Osteoblast (primary cell): ENCODE measurements around the gene MBD5. TPM values are rescaled to one million over a fixed set of nuclear protein-coding genes. Genes with fewer than 3 reads are reported as not detected.

Experiments
- DNase-seq: peaks from one replicate; pipeline ENCODE4 v3.0.0; 2011; ENCODE audit warnings: low spot score, mixed read lengths; ENCODE audit not compliant: insufficient read length; ENCODE audit errors: missing footprints
- H2AFZ ChIP-seq: 2 replicates; pipeline ENCODE4 v1.6.0; 2011; ENCODE audit warnings: mild to moderate bottlenecking, low read length
- H3K27ac ChIP-seq: 2 replicates; pipeline ENCODE4 v1.5.1; 2011; ENCODE audit warnings: mild to moderate bottlenecking, low read depth, low read length, moderate library complexity
- H3K27me3 ChIP-seq: 2 replicates; pipeline ENCODE4 v1.6.0; 2012; ENCODE audit warnings: mild to moderate bottlenecking, control low read depth, inconsistent platforms, low read length, moderate library complexity; ENCODE audit not compliant: insufficient read depth
- H3K36me3 ChIP-seq: 2 replicates; pipeline ENCODE4 v1.5.1; 2011; ENCODE audit warnings: mild to moderate bottlenecking, low read length, control low read depth, moderate library complexity; ENCODE audit not compliant: insufficient read depth
- H3K4me1 ChIP-seq: 2 replicates; pipeline ENCODE4 v1.5.1; 2011; ENCODE audit warnings: mild to moderate bottlenecking, low read length, control low read depth, moderate library complexity; ENCODE audit not compliant: insufficient read depth
- H3K4me2 ChIP-seq: 2 replicates; pipeline ENCODE4 v1.6.0; 2011; ENCODE audit warnings: mild to moderate bottlenecking, low read length; ENCODE audit not compliant: insufficient read depth
- H3K4me3 ChIP-seq: fragments of 200-600 bp; sonication (generic); 3 replicates; pipeline ENCODE4 v1.5.1; 2012; ENCODE audit warnings: mild to moderate bottlenecking, low read length, inconsistent platforms; ENCODE audit not compliant: insufficient read depth
- H3K79me2 ChIP-seq: 2 replicates; pipeline ENCODE4 v1.6.0; 2012; ENCODE audit warnings: mild to moderate bottlenecking, low read length, control low read depth, inconsistent platforms; ENCODE audit not compliant: insufficient read depth
- H3K9me3 ChIP-seq: 2 replicates; pipeline ENCODE4 v1.5.1; 2011; ENCODE audit warnings: low read depth, low read length, control low read depth
- H4K20me1 ChIP-seq: 2 replicates; pipeline ENCODE4 v1.6.0; 2012; ENCODE audit warnings: mild to moderate bottlenecking, low read length, control low read depth; ENCODE audit not compliant: insufficient read depth
- CTCF ChIP-seq: IDR thresholded peaks from 2 replicates; pipeline ENCODE4 v1.5.1; 2011; ENCODE audit warnings: mild to moderate bottlenecking, low read depth, low read length, moderate library complexity; ENCODE audit errors: extremely low read depth
- total RNA-seq: library from RNA; depleted of rRNA; stranded (reverse); fragments of >200 nt; gene quantifications from 2 replicates; pipeline ENCODE4 v1.2.3, GENCODE V29; 2012

The MBD5 gene
- total RNA-seq, 1 donor = 22.4 TPM

- no peak for TF ChIP-seq CTCF
- Histone ChIP-seq H3K9me3 (no peaks in the 10 kb centered on the region), H3K36me3 (no peaks in the 10 kb centered on the region), H3K27ac (no peak overlapping the region), H3K4me2 (no peak overlapping the region), H4K20me1 (no peaks in the 10 kb centered on the region), H3K27me3 (no peaks in the 10 kb centered on the region), H3K79me2 (no peaks in the 10 kb centered on the region), H2AFZ (no peak overlapping the region), H3K4me3 (no peak overlapping the region), H3K4me1 (no peaks in the 10 kb centered on the region)
- no peak for DNase-seq
Measured at GRCh38 chr2:148430101-148430500, 409.2 kb downstream of the MBD5 start.

GRCh38 chr2:148447877-148448276 is 427.0 kb downstream of the MBD5 start:
- Histone ChIP-seq H3K36me3 (no peaks in the 10 kb centered on the region), H3K4me2 (no peak overlapping the region), H3K4me3 (no peak overlapping the region), H3K27me3 (no peaks in the 10 kb centered on the region), H2AFZ (no peak overlapping the region), H4K20me1 (no peaks in the 10 kb centered on the region), H3K79me2 (no peaks in the 10 kb centered on the region), H3K27ac (no peak overlapping the region), H3K4me1 (no peaks in the 10 kb centered on the region), H3K9me3 (no peaks in the 10 kb centered on the region)
- DNase-seq = no peak
- TF ChIP-seq CTCF = no peak

- no peak for DNase-seq
- Histone ChIP-seq H3K79me2 (no peaks in the 10 kb centered on the region), H3K27ac (no peak overlapping the region), H3K4me2 (no peak overlapping the region), H3K4me1 (no peaks in the 10 kb centered on the region), H3K4me3 (no peak overlapping the region), H4K20me1 (no peaks in the 10 kb centered on the region), H3K36me3 (no peaks in the 10 kb centered on the region), H2AFZ (no peak overlapping the region), H3K27me3 (no peaks in the 10 kb centered on the region), H3K9me3 (no peaks in the 10 kb centered on the region)
- TF ChIP-seq CTCF = no peak
Measured at GRCh38 chr2:148450531-148450930, 429.6 kb downstream of the MBD5 start.

GRCh38 chr2:148451046-148451445 is 430.2 kb downstream of the MBD5 start:
- no peaks in the 10 kb centered on the region for H3K4me1 ChIP-seq
- H3K27me3 ChIP-seq = no peaks in the 10 kb centered on the region
- DNase-seq = no peak
- H3K27ac ChIP-seq = no peak overlapping the region
- no peak overlapping the region for H3K4me3 ChIP-seq
- H3K9me3 ChIP-seq = no peaks in the 10 kb centered on the region
- no peak for TF ChIP-seq CTCF
- no peak overlapping the region for H2AFZ ChIP-seq
- no peak overlapping the region for H3K4me2 ChIP-seq
- no peaks in the 10 kb centered on the region for H3K36me3 ChIP-seq
- no peaks in the 10 kb centered on the region for H4K20me1 ChIP-seq
- no peaks in the 10 kb centered on the region for H3K79me2 ChIP-seq
